COLO829 (cell line): ENCODE measurements around the gene COL15A1.

ENCODE experiments used
- DNase-seq: peaks from one replicate; pipeline ENCODE4 v3.0.0; 2012; ENCODE audit warnings: low spot score

The COL15A1 gene

GRCh38 chr9:99056886-99057664, 113.4 kb downstream of the COL15A1 start:
- DNase-seq, result no peak

GRCh38 chr9:99057665-99058625, 114.2 kb downstream of the COL15A1 start:
- DNase-seq, result no peak

GRCh38 chr9:99058964-99059921, 115.5 kb downstream of the COL15A1 start:
- DNase-seq, result peak; percentile 35

GRCh38 chr9:99060621-99061020, 116.9 kb downstream of the COL15A1 start:
- no peak for DNase-seq

GRCh38 chr9:99062549-99062948, 118.8 kb downstream of the COL15A1 start:
- DNase-seq, result no peak

- no peak for DNase-seq
Observed at GRCh38 chr9:99063522-99063921, 119.8 kb downstream of the COL15A1 start.

GRCh38 chr9:99066571-99066970, 122.9 kb downstream of the COL15A1 start:
- DNase-seq, result no peak

GRCh38 chr9:99069075-99069474, 125.4 kb downstream of the COL15A1 start:
- DNase-seq, result no peak

- no peak for DNase-seq
Observed at GRCh38 chr9:99069546-99069945, 125.8 kb downstream of the COL15A1 start.

- no peak for DNase-seq
Observed at GRCh38 chr9:99070681-99071080, 127.0 kb downstream of the COL15A1 start.

- no peak for DNase-seq
Observed at GRCh38 chr9:99071313-99072039, 127.8 kb downstream of the COL15A1 start.

GRCh38 chr9:99072040-99072394, 128.3 kb downstream of the COL15A1 start:
- no peak for DNase-seq

- DNase-seq, result no peak
Observed at GRCh38 chr9:99073347-99073746, 129.6 kb downstream of the COL15A1 start.

- no peak for DNase-seq
Observed at GRCh38 chr9:99073985-99074901, 130.5 kb downstream of the COL15A1 start.

- DNase-seq, result no peak
Observed at GRCh38 chr9:99074902-99075245, 131.2 kb downstream of the COL15A1 start.

- DNase-seq, result no peak
Observed at GRCh38 chr9:99075246-99075912, 131.7 kb downstream of the COL15A1 start.

- DNase-seq, result no peak
Observed at GRCh38 chr9:99076030-99076429, 132.3 kb downstream of the COL15A1 start.

- DNase-seq, result no peak
Observed at GRCh38 chr9:99076483-99077171, 132.9 kb downstream of the COL15A1 start.

- DNase-seq, result no peak
Observed at GRCh38 chr9:99078717-99079116, 135.0 kb downstream of the COL15A1 start.
